ENCODE measurements around the gene TIAM2. TPM values are rescaled to one million over a fixed set of nuclear protein-coding genes. Genes with fewer than 3 reads are reported as not detected.

TIAM2 gene
- total and polyA plus RNA-seq, 10 of the 15 experiments (the other 5 are each of a cell fraction or from before 2014, with no cell fraction given), result 1.1 to 10.5 (median 2.3) TPM

DNA sequence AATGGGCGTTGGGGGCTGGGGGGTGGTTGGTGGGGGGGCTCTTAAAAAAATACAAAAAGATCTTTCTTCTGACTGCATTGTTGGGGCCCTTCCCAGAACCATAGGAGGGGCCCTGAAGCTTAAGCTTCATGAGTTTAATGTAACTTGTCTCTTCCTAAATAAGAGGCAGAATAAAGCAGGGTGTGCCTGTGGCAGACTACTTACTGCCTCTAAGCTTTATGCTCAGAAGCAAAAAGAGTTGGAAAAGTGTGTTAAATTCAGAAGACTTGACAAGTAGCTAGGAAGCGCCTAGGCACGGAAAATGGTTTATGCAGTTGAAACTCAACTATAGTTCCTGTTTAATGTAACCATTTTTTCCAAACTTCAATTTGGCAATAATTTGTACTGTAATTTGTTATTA is 44.5 kb downstream of the TIAM2 start:
- in situ Hi-C loops (cut with MboI), result no loop called here

More for the DNA sequence above, 44.5 kb downstream of the TIAM2 start:
- Histone ChIP-seq H3K9me3 (replicated peaks; ENCODE audit: control insufficient read depth, insufficient read depth, low read length) (no peaks in the 10 kb centered on the region), H3K27me3 (replicated peaks in 1 of 2; ENCODE audit: control insufficient read depth in 2 of 2, insufficient read depth in 2 of 2, low read length in 1 of 2) (no peaks in the 10 kb centered on the region; a peak in 1 of 4 replicates), H3K4me1 (ENCODE audit: control insufficient read depth, insufficient read depth, low read length) (no peaks in the 10 kb centered on the region), H3K4me3 (no peak overlapping the region), H2AFZ (ENCODE audit: control insufficient read depth, low read depth, low read length) (no peak overlapping the region), H3K79me2 (ENCODE audit: control insufficient read depth, insufficient read depth, low read length) (no peaks in the 10 kb centered on the region), H4K20me1 (ENCODE audit: control insufficient read depth, insufficient read depth) (no peaks in the 10 kb centered on the region), H3K9ac (ENCODE audit: control insufficient read depth, insufficient read depth, low read length) (no peak overlapping the region), H3K36me3 (ENCODE audit: control insufficient read depth in 2 of 2, insufficient read depth in 2 of 2, low read length in 1 of 2) (no peaks in the 10 kb centered on the region), H3K27ac (ENCODE audit: control insufficient read depth, insufficient read depth) (no peak overlapping the region), H3K4me2 (ENCODE audit: control insufficient read depth, insufficient read depth) (no peak overlapping the region)
- no peak for TF ChIP-seq TCF3 (IDR thresholded peaks at IDR 0.05; ENCODE audit: borderline replicate concordance, insufficient read depth, low read depth, low read length)
- no peak for TF ChIP-seq EZH2 (IDR thresholded peaks at IDR 0.05; ENCODE audit: borderline replicate concordance, control insufficient read depth, low read depth, low read length)
- TF ChIP-seq SP1 (IDR thresholded peaks at IDR 0.05; ENCODE audit: low read depth, low read length), result no peak
- no peak for TF ChIP-seq IKZF2 (IDR thresholded peaks at IDR 0.05)
- no peak for TF ChIP-seq MAX (IDR thresholded peaks at IDR 0.05; ENCODE audit: low read depth, low read length)
- no peak for TF ChIP-seq CBX3 (IDR thresholded peaks at IDR 0.05; ENCODE audit: borderline replicate concordance, low read depth)
- TF ChIP-seq CREB1 (IDR thresholded peaks at IDR 0.05; ENCODE audit: low read depth), result no peak
- no peak for TF ChIP-seq PAX8 (IDR thresholded peaks at IDR 0.05)
- no peak for TF ChIP-seq IKZF1 (conservative IDR thresholded peaks at IDR 0.05)
- TF ChIP-seq RB1 (IDR thresholded peaks at IDR 0.05; ENCODE audit: borderline replicate concordance), result no peak
- TF ChIP-seq CREM (IDR thresholded peaks at IDR 0.05; ENCODE audit: low read depth), result no peak
- TF ChIP-seq NR2C2 (IDR thresholded peaks at IDR 0.05; ENCODE audit: borderline replicate concordance, control insufficient read depth, insufficient read length, low read depth), result no peak
- TF ChIP-seq RUNX3 (IDR thresholded peaks at IDR 0.05; ENCODE audit: low read length), result no peak
- TF ChIP-seq E2F8 (IDR thresholded peaks at IDR 0.05; ENCODE audit: low read depth, partially characterized antibody), result no peak
- TF ChIP-seq MEF2A (IDR thresholded peaks at IDR 0.05; ENCODE audit: insufficient read depth, low read depth, low read length), result no peak
- no peak for TF ChIP-seq RAD21 (IDR thresholded peaks at IDR 0.05; ENCODE audit: insufficient read depth, low read depth, low read length)
- TF ChIP-seq HDGF (IDR thresholded peaks at IDR 0.05), result no peak
- DNase-seq (ENCODE audit: low read depth, low spot score) (no peak), ATAC-seq (no peak), FAIRE-seq (no peak)
- SMC1A ChIA-PET (ENCODE audit: uncharacterized antibody, unreplicated experiment), result interaction anchor here (1.0 kb wide), 1 partner anchor 21 kb away, joined by 3 read pairs; no protein-coding TSS in a partner anchor
- CTCF ChIA-PET, result interaction anchor here (1.0 kb wide), 1 partner anchor 35 kb away, joined by 3 read pairs; no protein-coding TSS in a partner anchor
- BruUV-seq (replicated peaks), result no TSS peak
- RAD21 ChIA-PET (ENCODE audit: unreplicated experiment), result no interaction called here
- WGBS (ENCODE audit: insufficient coverage, insufficient replicate concordance, low lambda C conversion rate, missing lambda C conversion rate), result 63% methylated on average over 3 of the region's 3 CpGs
- POLR2A ChIA-PET, result no interaction called here
- intact Hi-C loops (cut with micrococcal nuclease; ENCODE audit: unreplicated experiment), result no loop called here

All from GM12878 (cell line).